ENCODE results near the gene MYT1.
A peak's percentile ranks its signal among the peaks of the same experiment; 100 is the strongest.
"Not testable (repeated sequence)": the region's sequence is repeated elsewhere in the genome, so short reads cannot be mapped to it uniquely, and the experiment has no call there.

MYT1 gene

GRCh38 chr20:64283646-64284045, 119.4 kb downstream of the MYT1 start:
- no peak for DNase-seq

- peak; percentile 77 to 86 for DNase-seq
These were observed 121.6 kb downstream of the MYT1 start for GRCh38 chr20:64285579-64286446.

- DNase-seq: not testable (repeated sequence)
These were observed 122.4 kb downstream of the MYT1 start for GRCh38 chr20:64286447-64287263.

- DNase-seq: not testable (repeated sequence)
These were observed 123.0 kb downstream of the MYT1 start for GRCh38 chr20:64287264-64287590.
